CD4-positive, alpha-beta T cell treated with Interleukin-4 for 4 hours (primary cell): Measurements from ENCODE around the gene BEGAIN.
A peak's percentile ranks its signal among the peaks of the same experiment; 100 is the strongest.
"Not testable (repeated sequence)": the region's sequence is repeated elsewhere in the genome, so short reads cannot be mapped to it uniquely, and the experiment has no call there.

ENCODE experiments used
- DNase-seq: peaks from one replicate; pipeline ENCODE4 v3.0.0-alpha.2; 2020

Gene BEGAIN

GRCh38 chr14:100534528-100535286 is 52.5 kb downstream of the BEGAIN start:
- DNase-seq, result no peak

- no peak for DNase-seq
Measured at GRCh38 chr14:100533656-100534485, 53.3 kb downstream of the BEGAIN start.

- no peak for DNase-seq
Measured at GRCh38 chr14:100532906-100533655, 54.1 kb downstream of the BEGAIN start.

GRCh38 chr14:100532154-100532861 is 54.9 kb downstream of the BEGAIN start:
- no peak for DNase-seq

GRCh38 chr14:100531152-100532121 is 55.8 kb downstream of the BEGAIN start:
- DNase-seq, result no peak

GRCh38 chr14:100530270-100531072 is 56.7 kb downstream of the BEGAIN start:
- DNase-seq, result no peak

GRCh38 chr14:100529561-100530031 is 57.6 kb downstream of the BEGAIN start:
- no peak for DNase-seq

- DNase-seq, result no peak
Measured at GRCh38 chr14:100528962-100529560, 58.2 kb downstream of the BEGAIN start.

GRCh38 chr14:100526632-100527031 is 60.6 kb downstream of the BEGAIN start:
- no peak for DNase-seq

- DNase-seq, result no peak
Measured at GRCh38 chr14:100526057-100526456, 61.2 kb downstream of the BEGAIN start.

GRCh38 chr14:100525615-100526014 is 61.6 kb downstream of the BEGAIN start:
- no peak for DNase-seq

GRCh38 chr14:100524933-100525243 is 62.3 kb downstream of the BEGAIN start:
- DNase-seq, result peak; percentile 15

GRCh38 chr14:100524233-100524932 is 62.8 kb downstream of the BEGAIN start:
- no peak for DNase-seq

GRCh38 chr14:100523843-100524169 is 63.4 kb downstream of the BEGAIN start:
- DNase-seq, result no peak

- DNase-seq, result no peak
Measured at GRCh38 chr14:100523131-100523842, 63.9 kb downstream of the BEGAIN start.

- DNase-seq, result no peak
Measured at GRCh38 chr14:100522616-100523099, 64.6 kb downstream of the BEGAIN start.

GRCh38 chr14:100506053-100506452 is 81.2 kb downstream of the BEGAIN start:
- not testable (repeated sequence) for DNase-seq

- DNase-seq, result no peak
Measured at GRCh38 chr14:100504372-100505078, 82.7 kb downstream of the BEGAIN start.
